GM19452 (cell line): ENCODE data around the gene ERCC5.

Experiments used
- ATAC-seq: cut with Tn5 transposase; IDR thresholded peaks from one replicate; pipeline ENCODE4 v1.9.1; 2021; ENCODE audit not compliant: unreplicated experiment

Gene ERCC5

DNA sequence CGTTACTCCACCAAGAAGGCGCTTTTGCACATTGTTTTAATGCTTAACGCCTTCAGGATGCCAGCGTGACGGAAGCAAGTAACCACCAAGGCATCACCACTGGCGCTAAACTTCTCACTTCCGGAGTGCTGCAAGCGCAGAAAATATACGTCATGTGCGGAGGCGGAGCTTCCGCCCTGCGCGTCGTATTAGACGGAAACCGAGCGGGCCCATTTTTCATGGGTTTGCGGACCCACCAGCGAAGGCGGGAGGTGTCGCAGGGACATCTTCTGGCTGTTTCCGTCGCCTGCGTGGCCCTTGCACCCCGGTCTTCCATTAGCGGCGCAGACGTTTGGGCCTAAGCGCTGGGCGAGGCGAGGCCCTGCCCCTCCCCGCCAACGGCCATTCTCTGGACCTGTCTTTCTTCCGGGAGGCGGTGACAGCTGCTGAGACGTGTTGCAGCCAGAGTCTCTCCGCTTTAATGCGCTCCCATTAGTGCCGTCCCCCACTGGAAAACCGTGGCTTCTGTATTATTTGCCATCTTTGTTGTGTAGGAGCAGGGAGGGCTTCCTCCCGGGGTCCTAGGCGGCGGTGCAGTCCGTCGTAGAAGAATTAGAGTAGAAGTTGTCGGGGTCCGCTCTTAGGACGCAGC, at the start of gene ERCC5:
Gene ERCC5, plus strand, starts transcription at position 403 of the 631 bp plus-strand sequence. CDS start 235 bp downstream, outside the sequence.
- ATAC-seq = peak; percentile 80

DNA sequence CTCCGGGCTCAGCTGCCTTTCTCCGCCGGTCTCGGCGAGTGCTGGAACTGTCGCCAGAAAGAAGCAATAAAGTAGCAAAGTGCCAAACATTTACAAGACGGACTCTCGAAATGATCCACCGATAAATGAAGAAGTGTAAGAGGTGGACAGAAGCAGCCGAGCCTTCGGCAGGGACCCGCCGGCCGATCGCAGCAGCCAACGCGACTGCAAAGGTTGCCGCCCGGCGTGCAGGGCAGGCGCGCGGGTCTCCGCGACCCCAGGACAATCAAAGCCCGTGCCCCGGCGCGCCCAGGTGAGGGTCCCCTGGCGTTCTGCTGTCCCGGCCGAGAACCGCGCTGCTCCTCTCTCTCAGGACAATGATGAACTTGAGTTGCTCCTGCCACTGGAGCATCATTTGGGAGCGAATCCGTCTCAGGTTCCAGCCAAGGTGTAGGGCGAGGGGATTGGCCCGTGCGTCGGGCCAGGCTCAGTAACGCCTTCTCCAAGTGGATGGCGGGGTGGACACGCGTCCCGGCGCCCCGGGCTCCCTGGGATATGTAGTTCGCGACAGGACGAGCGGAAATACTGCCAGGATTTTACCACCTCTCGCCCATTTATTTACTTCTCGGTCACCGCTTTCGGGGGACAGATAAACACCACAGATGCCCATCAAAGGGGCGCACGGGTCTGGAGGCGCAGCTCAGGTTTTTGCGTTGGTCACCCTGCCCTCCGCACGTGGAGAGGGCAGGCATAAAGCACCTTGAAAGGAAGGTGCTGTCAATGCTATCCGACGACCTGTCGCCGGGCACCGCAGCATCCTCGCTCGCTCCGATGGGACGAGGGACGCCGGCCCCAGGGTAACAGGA, 47.0 kb upstream of the ERCC5 start, which contains the start of the genes BIVM and POGLUT2:
Gene BIVM, plus strand, starts transcription at position 539 of the 845 bp plus-strand sequence. CDS start 8,149 bp downstream, outside the sequence.
Gene POGLUT2, minus strand, starts transcription at position 396 of the 845 bp plus-strand sequence. Its CDS starts 306 bp downstream, at position 90.
- ATAC-seq = peak; percentile 85

DNA sequence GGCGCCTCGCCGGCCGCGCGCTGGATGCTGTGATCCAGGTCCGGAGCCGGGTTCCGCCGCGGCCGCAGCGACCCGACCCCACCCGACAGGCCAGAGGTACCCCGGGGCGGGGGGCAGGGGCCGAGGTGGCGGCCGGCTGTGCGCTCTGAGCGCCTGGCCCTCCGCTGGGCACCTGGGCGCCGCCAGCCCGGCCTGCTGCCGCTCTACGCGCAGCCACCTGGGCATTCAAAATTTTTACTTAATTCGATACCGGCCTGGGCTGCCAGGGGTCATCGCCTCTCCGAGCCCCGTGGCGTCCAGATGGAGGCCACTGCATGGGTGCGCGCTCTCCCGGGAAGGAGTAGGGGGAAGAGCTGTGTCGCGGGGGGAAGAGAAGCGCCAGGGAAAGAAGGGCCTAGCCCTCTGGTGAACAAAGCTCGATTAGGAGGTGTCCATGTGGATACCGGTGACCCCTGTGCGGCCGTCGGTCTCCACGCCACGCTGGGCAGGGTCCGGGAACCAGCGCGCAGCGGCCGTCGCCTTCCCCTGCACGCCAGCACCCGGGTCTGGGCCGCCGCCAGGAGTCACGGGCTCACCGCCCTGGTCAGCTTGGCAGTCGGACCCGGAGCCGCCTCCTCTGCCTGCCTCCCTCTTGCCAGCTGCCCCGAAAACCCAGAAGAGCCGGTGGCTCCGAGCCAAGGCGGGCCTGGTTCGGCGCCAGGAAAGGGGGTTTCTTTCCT, 46.2 kb upstream of the ERCC5 start:
- peak; percentile 2 for ATAC-seq

DNA sequence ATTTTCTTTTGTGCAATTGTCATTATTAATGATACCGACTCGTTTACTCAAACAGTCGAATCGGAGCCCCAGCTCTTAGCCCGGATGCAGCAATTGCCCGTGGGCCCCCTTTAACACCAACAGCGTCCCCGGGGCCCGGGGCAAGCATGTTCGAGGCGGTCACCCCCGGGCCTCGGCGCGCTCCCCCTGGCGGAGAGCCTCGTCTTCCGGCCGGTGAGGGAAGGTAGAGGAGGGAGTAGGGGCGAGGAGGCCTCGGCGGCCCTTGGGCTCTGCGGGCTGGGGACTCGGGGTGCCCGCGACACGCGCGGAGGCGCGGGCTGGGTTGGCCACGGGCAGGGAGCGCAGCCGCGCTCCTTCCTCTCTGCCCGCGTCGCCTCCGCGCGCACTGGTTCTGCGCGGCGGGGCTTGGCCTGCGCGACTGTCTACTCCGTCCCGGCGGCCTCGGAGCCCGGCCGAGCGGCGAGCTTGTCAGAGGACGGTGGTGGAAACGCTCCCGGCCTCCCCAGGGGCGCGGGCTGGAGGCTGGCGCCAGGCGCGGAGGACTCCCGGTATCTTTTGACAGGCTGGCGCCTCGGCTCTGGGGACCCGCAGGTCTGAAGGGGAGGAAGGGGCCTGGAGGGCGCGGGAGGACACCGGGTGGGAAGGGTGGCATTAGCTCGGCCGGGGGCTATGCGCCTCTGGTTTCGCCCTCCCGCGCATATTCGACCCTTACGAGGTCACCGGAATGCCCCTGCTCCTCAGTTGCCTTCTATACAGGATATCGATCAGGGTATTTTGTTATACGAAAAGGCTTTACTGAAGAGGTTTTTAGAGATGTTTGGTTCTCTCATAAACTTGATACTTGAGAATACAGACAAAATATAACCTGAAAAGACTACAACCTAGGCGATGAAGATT, 45.4 kb upstream of the ERCC5 start:
- ATAC-seq = peak; percentile 69

DNA sequence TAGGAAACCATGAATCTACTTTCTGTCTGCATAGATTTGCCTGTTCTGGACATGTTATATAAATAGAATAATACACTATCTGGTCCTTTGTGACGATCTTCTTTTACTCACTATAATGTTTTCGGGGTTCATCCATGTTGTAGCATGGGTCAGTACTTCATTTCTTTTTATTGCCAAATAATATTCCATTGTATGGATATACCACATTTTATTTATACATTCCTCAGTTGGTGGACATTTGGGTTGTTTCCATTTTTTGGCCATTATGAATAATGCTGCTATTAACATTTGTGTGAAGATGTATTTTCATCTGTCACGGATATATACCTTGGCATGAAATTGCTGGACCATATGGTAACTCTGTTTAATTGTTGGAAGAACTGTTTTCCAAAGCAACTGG, 40.2 kb upstream of the ERCC5 start:
- no peak for ATAC-seq

DNA sequence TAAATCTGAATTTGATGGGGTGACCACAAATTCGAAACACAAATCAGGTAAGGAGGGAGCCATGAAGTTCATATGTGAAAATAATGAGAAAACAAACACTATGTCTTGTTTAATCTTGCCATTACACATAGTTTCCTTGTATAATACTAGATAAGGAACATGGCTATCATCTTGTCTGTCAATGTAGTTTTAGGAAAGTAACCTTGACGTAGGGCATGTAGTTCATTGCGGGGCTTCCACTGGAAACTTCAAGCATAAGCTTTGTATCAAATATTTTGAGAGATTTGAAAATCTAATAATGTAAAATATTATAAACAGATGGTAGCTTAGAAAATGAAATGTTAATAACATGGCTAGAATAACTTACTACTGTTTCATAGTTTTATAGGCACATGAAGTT, 38.1 kb upstream of the ERCC5 start:
- no peak for ATAC-seq

DNA sequence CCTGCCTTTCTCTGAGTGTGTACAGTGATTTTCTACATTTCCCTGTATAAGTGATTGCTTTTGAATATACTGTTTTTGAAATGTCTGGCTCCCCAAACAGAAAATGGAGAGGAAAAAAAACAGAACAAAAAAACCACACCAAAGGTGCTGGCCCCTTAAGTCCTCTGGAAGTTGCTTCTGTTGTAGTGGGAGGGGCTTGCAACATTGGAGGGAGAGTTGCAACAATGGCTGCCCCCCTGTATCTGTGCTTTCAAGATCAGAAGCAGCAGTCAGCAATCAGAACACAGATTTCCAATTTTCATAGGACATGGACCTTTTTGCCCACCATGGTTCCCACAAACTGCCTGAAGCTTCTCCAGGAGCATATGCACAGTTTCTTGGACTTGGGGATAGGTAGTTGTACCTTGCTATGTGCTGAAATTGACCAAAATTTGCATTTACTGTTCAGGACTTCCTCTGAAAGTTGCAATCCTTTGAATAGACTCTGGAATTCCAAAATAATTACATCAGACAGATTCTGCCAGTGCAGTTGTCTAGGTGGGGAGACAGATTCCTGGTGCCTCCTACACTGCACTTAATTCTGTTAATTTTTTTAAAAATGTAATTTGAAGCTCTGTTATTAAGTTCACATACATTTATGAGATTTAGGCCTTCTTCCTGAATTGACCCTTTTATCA, 33.1 kb upstream of the ERCC5 start:
- ATAC-seq = no peak

DNA sequence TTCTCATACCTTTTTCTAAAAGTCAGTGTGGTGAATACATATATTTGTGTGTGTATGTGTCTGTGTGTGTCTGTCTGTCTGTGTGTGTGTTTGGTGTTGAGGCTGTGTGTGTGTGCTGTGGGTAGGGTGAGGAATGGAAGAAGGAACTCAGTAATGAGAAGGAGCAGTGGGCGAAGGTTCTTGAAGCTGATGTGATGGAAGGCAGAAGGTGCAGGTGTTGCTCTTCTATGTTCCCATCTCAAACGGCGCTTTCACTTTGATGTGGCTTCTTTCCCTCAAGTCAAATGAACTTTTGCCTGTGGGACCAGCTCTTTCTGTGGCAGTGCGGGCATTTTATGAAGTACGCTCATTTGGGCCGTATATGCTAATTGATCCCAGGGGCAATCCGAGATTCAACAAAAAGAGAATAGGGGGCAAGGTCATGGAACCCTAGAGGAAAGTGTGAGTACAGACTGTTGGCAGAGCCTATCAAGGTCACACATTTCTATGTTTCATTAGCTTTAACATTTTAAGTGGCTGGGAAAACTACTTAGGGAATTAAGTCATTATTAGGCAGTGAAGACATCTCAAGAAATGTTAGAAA, 31.7 kb upstream of the ERCC5 start:
- ATAC-seq = no peak

DNA sequence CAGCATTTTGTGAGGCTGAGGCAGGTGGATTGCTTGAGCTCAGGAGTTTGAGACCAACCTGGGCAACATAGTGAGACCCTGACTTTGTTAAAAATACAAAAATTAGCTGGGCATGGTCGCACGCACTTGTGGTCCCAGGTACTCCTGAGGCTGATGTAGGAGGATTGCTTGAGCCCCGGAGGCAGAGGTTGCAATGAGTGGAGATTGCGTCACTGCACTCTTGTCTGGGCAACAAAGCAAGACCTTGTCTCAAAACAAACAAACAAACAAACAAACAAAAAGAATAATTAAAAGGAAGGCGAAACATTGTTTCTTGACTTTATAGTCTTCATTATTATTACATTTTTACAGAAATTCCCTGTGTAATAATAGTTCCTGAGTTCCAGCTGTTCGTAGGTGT, 31.0 kb upstream of the ERCC5 start:
- ATAC-seq = no peak

DNA sequence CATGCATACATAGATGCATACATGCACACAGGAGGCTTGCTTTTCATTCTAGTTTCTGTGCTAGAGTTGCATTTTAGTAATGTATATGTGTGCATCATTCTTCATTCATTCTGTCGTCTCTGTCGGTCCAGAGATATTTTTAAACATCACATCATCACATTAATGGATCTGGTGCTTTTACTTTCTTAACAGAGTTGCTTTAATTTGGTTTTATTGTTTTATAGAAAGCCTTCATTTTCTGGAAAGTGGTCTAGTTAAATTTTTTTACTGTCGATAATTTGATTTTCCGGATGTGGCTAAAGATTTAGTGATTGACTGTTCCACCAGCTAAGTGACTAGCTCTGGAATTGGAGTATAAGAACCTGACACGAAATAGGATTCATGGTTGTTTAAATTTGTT, 30.0 kb upstream of the ERCC5 start:
- ATAC-seq = no peak

DNA sequence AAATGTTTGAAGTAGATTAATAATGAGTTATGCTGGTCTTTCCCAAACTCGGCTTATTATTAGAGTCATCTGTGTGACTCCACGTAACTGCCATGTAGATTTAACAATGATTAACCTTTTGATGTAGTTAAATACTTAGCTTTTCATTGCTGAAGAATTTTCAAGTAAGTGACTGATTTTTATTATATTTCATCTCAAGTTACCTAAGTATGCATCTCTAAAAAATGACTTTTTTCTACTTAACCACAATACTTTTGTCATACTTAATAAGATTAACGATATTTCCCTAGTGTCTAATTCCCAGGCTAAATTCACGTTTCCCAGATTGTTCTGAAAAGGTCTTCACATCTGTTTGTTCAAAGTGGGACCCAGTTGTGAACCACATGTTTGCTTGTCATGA, 29.1 kb upstream of the ERCC5 start:
- ATAC-seq = no peak

DNA sequence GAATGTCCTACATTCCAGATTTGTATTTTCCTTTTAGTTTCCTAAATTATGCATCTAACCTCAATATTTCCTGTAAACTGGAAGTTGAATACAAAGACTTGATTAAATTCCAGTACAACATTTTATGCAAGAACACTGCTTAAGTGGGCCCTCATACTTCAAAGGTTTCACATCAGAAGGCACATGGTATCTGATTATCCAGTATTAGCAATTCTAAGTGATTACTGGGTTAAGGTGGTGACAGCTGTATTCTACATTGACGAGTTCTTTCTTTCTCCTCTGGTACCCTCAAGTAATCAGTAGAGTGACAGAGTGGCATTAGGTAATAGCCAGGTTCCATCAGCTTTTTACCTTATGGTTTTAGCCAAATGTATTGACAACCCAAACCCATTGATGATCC, 28.6 kb upstream of the ERCC5 start:
- ATAC-seq = no peak

DNA sequence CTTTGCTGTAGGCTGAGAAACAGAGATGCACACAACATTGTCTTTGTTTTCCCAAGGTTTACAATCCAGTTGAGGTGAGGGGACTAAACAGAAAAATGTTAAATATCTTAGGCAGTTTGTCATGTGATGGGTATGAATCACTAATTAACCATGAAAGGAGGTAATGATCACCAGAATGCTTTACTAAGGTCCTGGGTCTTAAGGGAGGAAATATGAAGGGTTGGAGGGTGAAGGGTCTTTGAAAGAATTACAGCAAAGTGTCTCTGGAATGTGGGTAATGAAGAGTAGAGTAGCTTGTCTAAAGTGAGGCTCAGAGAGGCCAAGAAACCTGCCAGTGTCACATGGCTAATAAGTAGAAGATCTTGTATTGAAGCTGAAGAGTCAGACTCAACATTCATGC, 27.9 kb upstream of the ERCC5 start:
- ATAC-seq = no peak

DNA sequence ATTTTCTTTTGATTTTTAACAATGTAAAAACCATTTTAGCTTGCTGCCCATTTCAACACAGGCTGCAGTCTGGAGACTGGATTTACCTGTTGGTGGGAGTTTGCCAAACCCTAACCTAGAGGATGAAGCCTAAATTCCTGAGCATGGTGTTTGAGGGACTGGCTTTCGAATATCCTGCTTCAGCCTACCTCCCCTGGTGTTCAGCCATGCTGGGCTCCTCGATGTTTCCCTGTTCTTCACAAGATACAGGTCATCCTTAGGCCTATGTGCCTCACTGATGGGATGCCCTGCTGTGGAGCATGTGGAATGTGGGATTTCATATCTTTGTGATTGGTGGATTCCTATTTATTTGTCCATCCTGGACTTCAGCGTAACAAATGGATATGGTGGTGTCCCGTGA, 20.4 kb upstream of the ERCC5 start:
- no peak for ATAC-seq

DNA sequence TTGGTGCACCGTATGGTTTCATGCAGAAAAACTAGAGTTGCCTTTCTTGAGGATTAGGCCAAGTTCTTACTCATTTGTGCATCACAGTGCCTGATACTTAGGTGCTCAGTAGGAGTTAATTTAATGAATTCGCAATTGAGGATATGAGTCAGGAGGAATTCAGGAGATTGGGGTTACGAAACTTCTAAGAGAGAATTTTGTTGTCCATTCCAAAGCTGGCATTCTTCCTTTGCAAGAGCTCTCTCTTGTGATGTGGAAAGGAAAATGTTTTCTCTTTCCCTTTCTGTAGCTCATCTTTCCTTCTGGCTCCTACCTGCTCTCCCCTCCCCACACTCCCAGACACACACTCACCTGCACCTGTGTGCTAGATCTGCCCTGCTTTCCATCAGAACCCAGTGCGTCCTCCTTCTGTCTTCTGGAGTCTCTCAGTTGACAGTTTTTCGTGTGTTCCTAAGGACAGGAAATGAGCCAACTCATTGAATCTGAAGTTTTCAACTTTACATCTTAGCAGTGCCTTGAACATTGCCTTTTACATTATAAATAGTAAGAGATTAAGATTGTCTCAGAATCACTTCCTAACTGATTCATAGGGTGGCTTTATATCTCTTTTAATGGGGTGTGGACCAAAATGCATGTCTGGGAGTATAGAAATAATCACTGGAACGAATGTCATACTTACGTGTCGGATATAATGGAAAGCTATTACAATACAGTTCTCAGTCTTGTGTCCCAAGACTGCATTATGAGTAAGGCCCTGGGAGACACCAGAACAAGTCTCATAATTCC, 19.7 kb upstream of the ERCC5 start:
- no peak for ATAC-seq

DNA sequence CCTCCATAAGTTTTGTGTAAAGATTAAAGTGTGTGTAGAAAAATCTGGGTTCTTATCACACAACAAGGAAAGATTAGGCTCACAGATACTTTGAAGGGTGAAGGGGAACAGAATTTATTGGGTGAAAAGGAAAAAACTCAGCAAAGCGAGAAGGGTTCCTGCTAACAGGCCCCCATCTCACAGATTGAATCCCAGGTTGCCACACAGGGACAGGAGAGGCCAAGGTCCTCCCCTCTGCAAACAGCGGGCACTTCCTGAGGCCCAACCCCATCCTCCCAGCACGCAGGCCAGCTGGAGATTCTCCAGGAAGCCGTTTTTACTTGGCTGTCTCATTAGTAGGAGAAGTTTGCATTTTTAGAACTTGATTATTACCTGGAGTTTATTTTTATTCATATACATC, 15.2 kb upstream of the ERCC5 start:
- ATAC-seq = no peak

DNA sequence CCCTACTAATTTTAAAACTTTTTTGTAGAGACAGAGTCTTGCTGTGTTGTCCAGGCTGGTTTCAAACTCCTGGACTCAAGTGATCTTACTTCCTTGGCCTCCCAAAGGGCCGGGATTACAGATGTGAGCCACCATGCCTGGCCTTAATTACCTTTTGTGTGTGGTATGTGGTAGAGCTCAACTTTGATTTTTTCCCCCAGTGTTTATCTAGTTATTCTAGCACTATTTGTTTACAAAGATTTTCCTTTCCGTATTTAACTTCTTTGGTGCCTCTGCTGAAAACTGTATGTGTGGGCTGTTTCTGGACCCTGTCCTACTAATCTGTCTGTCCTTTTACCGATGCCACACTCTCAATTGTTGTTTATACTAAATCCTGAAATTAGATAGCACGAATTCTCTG, 9.4 kb upstream of the ERCC5 start:
- ATAC-seq = no peak

DNA sequence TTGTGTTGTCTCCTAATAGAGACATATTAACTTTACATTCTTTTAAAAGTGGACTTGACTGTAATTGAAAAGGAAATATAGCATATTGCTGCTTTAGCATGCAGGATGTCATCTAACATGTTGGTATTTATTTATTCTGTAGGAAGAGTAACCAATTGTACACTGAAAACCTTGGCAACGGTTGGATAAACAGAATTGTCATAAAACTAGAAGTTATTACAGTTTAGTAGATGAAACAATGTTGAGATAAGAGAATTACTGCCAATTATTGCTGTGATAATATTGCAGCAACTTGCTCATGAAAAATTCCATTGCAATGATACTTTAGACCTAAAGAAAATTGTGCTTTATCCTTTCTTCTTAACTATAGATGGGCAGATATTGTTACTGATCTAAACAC, 7.6 kb upstream of the ERCC5 start:
- ATAC-seq = no peak

DNA sequence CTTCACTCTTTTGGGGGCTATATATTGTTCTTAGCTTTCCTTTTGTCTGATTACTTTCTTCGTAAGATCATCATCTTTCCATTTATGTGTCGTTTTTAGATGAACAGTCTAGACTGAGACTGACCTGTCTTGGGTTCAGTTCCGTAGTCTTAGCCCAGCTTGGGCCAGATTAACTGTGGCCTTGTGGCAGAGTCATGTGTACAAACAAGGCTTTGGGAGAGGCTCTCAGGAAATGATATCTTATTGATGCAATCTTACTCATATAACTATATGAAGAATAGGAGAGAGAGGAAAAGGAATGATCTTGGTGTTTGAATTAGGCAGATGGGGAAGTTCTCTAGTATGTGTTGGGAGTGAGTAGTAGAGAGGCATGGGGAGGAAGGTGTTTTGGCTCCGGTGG, 6.8 kb upstream of the ERCC5 start:
- no peak for ATAC-seq
